Memory B cell (primary cell): Measurements from ENCODE around the gene EP400.

ENCODE experiments used
- ATAC-seq: fragments of 150-1000 bp; cut with Tn5 transposase; 2 replicates; pipeline ENCODE4 v1.10.0; 2021; ENCODE audit warnings: low read depth, mild to moderate bottlenecking, moderate library complexity
- DNase-seq, 2 donors: peaks; one replicate each; pipeline ENCODE4 v3.0.0; 2022; ENCODE audit warnings: low spot score in 2 of 2
- H3K27ac Mint-ChIP-seq: one replicate; pipeline ENCODE4 v1.8.0; 2022; ENCODE audit warnings: mild to moderate bottlenecking, moderate library complexity, mixed read lengths
- H3K27me3 Mint-ChIP-seq: one replicate; pipeline ENCODE4 v1.8.0; 2022; ENCODE audit warnings: mixed read lengths
- H3K36me3 Mint-ChIP-seq: one replicate; pipeline ENCODE4 v1.8.0; 2022; ENCODE audit warnings: mild to moderate bottlenecking, mixed read lengths
- H3K4me1 Mint-ChIP-seq: one replicate; pipeline ENCODE4 v1.8.0; 2022; ENCODE audit warnings: mixed read lengths
- H3K4me3 Mint-ChIP-seq: one replicate; pipeline ENCODE4 v1.8.0; 2022; ENCODE audit warnings: mild to moderate bottlenecking, moderate library complexity, mixed read lengths
- H3K9me3 Mint-ChIP-seq: one replicate; pipeline ENCODE4 v1.8.0; 2022; ENCODE audit warnings: mixed read lengths

The EP400 gene

DNA sequence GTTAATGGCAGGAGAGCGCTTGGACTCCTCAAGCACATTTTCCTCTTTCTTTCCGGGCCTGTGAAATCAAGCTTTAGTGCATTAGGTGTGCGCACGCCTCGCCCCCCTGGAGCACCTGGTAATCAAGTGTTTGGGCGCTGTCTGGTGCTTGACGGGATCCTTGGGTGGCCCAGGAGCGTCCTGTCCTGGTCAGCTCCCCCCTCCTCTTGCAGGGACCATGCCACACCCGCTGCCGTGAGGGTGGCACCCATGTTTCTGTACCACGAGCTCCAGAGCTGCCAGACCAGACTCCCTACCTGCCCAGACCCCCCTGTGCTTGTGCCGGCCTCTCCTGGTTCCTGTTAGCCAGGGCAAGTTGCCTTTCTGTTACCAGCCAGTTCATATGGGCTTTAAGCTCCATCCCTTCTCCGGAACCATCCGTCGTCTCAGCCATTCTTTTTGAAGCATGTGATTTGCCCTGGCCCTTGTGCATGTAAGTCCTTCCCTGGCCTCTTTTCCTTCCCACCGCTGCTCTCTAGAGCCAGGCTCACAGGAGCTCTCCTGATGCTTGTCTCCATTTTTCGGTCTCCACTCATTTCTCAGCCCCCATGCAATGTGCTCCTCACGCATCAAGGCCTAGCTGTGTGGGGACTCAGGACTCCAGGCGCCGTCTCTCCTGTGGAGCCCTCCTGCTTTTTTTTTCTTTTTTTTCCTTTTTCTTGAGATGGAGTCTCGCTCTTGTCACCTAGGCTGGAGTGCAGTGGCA, 66.1 kb downstream of the EP400 start:
- peaks cover 52% of the 10 kb centered on the region for H3K36me3 Mint-ChIP-seq
- H3K4me1 Mint-ChIP-seq, result peaks cover 5% of the 10 kb centered on the region
- DNase-seq, result no peak
- no peaks in the 10 kb centered on the region for H3K9me3 Mint-ChIP-seq
- H3K27ac Mint-ChIP-seq, result no peak overlapping the region
- no peaks in the 10 kb centered on the region for H3K27me3 Mint-ChIP-seq
- ATAC-seq, result no peak
- no peak overlapping the region for H3K4me3 Mint-ChIP-seq

DNA sequence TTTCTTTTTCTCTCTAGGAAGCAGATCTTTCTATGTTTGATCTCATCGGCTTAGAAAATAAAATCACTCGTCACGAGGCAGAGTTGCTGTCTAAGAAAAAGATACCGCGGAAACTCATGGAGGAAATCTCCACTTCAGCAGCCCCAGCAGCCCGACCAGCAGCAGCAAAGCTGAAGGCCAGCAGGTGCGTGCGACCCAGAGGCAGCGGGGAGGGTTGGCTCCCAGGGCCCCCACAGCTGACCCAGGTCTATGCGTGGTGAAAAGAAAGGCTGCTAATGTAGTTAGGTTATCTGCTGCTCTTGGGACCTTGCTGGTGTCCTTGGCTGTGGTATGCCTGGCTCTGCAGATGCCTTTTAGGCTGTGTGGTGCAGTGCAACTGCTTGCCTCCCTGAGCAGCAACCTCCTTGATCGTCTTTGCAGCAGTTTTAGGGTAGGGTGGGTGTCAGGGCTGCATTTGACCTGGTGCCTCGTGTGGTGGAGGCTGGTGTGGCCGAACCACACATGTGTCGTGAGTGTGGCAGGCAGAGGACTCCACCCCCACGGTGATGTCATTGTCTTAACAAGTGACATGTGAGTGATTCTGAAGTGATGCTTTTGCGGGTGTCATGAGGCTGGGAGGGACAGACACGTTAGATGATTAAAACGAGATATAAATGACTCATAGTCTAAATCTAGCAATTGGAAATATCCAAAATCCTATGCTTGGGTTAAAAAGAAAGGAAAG, 68.6 kb downstream of the EP400 start:
- H3K36me3 Mint-ChIP-seq, result peaks cover 49% of the 10 kb centered on the region
- peaks cover 5% of the 10 kb centered on the region for H3K4me1 Mint-ChIP-seq
- H3K27ac Mint-ChIP-seq, result no peak overlapping the region
- DNase-seq (no peak), ATAC-seq (no peak)
- H3K27me3 Mint-ChIP-seq, result no peaks in the 10 kb centered on the region
- H3K4me3 Mint-ChIP-seq, result no peak overlapping the region
- H3K9me3 Mint-ChIP-seq, result no peaks in the 10 kb centered on the region

DNA sequence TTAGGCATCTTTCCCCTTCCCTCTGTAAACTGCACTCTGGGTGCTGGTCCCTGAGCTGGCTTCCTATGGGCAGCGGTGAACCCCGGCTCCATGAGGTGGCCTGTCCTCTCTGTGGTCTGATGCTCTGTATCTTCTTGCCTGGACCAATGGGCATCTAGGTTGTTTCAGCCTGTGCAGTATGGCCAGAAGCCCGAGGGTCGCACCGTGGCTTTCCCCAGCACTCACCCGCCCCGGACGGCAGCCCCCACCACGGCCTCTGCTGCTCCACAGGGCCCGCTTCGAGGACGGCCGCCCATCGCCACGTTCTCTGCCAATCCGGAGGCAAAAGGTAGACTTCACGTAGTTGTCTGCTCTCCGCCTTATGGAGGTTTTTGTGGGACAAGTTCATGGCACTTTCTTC, 70.1 kb downstream of the EP400 start:
- H3K36me3 Mint-ChIP-seq, result peaks cover 46% of the 10 kb centered on the region

DNA sequence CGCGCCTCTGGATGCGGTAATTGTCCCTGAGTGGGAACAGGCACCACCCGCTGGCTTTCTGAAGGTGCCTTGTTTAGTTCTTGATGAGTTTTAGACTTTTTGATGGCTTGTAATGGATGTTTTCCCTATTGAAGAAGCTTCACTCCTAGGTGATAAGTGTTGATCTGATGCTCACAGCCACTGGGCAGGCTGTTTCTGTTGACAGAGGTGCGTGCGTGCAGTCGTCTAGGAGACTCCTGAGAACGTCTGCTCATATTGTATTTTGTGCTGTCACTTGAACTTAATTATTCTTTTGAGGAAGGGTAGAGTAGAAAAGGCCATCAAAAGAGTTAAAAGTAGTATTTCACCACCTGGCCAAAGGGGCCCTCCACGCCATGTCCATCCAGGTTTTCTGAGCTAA, 70.5 kb downstream of the EP400 start:
- H3K4me1 Mint-ChIP-seq, result peaks cover 5% of the 10 kb centered on the region
- H3K27me3 Mint-ChIP-seq, result no peaks in the 10 kb centered on the region
- DNase-seq, result no peak
- no peak overlapping the region for H3K4me3 Mint-ChIP-seq
- H3K27ac Mint-ChIP-seq, result no peak overlapping the region
- peaks cover 47% of the 10 kb centered on the region for H3K36me3 Mint-ChIP-seq
- no peaks in the 10 kb centered on the region for H3K9me3 Mint-ChIP-seq
- no peak for ATAC-seq

More for the DNA sequence above, 70.1 kb downstream of the EP400 start:
- Mint-ChIP-seq H3K27me3 (no peaks in the 10 kb centered on the region), H3K9me3 (no peaks in the 10 kb centered on the region), H3K4me1 (peaks cover 5% of the 10 kb centered on the region), H3K4me3 (no peak overlapping the region), H3K27ac (no peak overlapping the region)
- DNase-seq, result no peak
- no peak for ATAC-seq

DNA sequence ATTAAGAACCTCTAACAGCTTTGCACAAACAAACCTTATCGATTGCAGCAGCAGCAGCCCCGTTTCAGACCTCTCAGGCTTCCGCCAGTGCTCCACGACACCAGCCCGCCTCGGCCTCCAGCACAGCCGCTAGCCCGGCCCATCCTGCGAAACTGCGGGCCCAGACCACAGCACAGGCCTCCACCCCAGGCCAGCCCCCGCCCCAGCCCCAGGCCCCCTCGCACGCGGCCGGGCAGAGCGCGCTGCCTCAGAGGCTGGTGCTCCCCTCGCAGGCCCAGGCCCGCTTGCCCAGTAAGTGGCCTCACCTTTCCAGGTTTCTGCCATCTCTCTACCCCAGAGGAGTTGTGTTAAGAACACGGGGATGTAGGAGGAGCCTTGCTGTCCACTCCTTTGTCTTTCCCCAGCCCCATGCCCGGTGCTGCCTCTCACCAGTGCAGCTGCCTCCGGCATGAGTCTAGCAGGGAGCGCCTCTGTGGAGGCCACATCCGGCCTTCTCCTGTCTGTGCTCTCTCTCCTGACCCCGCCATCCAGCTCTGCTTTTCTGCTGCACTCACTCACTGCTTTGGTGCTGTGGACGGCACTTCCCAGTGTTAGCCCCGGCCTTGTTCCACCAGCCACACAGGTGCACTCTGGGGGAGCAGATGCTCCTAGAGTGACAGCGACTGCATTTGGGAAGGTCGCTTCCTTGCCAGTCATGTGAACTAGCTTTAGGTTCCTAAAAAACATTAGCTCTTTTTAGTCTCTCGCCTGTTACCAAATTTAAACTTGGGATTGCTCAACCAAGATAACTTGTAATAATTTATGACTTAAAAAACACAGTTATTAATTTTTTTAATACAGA, 71.5 kb downstream of the EP400 start:
- Mint-ChIP-seq H3K27ac (no peak overlapping the region), H3K4me3 (no peak overlapping the region), H3K4me1 (peaks cover 5% of the 10 kb centered on the region), H3K36me3 (peaks cover 46% of the 10 kb centered on the region), H3K9me3 (no peaks in the 10 kb centered on the region), H3K27me3 (no peaks in the 10 kb centered on the region)
- ATAC-seq, result no peak
- DNase-seq, result no peak

DNA sequence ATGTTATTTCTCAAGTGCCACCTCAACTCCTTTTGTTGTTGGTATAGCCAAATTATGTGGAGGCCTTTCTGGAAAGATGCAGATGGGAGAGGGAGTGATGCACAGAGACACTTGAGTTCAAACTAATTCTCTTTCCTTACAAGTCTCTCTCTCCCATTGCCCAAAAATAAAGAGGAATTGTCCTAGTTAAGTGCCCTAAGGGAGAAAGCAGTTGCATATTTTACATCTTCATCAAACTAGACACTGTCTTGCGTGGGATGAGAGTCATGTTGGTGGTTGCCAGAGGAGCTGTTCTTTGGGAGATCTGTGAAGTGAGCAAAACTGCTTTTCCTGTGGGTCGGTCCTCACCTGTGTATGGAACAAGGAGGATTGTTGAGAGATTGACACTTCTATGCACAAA, 72.2 kb downstream of the EP400 start:
- peaks cover 44% of the 10 kb centered on the region for H3K36me3 Mint-ChIP-seq
- H3K27ac Mint-ChIP-seq, result no peak overlapping the region
- DNase-seq, result no peak
- no peaks in the 10 kb centered on the region for H3K27me3 Mint-ChIP-seq
- H3K4me3 Mint-ChIP-seq, result no peak overlapping the region
- H3K9me3 Mint-ChIP-seq, result no peaks in the 10 kb centered on the region
- ATAC-seq, result no peak
- H3K4me1 Mint-ChIP-seq, result peaks cover 2% of the 10 kb centered on the region

DNA sequence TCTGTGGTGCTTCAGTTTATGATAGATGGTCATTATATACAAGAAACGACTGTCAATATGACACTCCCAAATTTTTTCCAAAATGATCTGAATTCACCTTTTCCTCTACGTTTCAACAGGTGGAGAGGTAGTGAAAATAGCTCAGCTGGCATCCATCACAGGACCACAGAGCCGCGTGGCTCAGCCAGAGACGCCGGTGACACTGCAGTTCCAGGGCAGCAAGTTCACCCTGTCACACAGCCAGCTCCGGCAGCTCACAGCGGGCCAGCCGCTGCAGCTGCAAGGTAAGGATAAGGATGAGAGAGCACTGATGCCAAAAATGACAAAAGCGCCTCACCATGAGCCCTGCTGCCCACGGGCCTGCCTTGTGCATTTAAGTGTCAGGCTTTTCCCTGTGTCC, 73.9 kb downstream of the EP400 start:
- Mint-ChIP-seq H3K36me3 (peaks cover 42% of the 10 kb centered on the region), H3K9me3 (no peaks in the 10 kb centered on the region), H3K27ac (no peak overlapping the region), H3K4me1 (no peaks in the 10 kb centered on the region), H3K4me3 (no peak overlapping the region), H3K27me3 (no peaks in the 10 kb centered on the region)
- ATAC-seq (no peak), DNase-seq (no peak)

DNA sequence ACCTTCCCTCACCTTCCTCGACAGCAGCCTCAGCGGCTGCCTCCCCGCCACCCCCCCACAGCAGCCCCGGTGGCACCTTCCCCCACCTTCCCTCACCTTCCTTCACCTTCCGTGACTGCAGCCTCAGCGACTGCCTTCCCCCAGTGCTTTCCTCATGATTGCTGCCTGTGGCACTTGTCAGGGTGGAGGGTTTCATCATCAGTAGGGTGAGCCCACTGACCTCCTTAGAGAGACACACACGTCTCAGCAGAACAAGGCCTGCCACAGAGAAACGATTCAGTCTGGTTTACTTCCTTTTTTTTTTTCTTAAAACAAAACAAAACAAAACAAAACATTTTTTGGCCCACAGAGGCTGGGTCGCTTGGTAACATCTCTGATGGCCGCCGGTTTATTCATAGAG, 75.0 kb downstream of the EP400 start:
- peaks cover 37% of the 10 kb centered on the region for H3K36me3 Mint-ChIP-seq
- H3K27me3 Mint-ChIP-seq, result no peaks in the 10 kb centered on the region
- H3K27ac Mint-ChIP-seq, result no peak overlapping the region
- H3K4me1 Mint-ChIP-seq, result no peaks in the 10 kb centered on the region
- H3K4me3 Mint-ChIP-seq, result no peak overlapping the region
- no peak for DNase-seq
- no peak for ATAC-seq
- no peaks in the 10 kb centered on the region for H3K9me3 Mint-ChIP-seq

DNA sequence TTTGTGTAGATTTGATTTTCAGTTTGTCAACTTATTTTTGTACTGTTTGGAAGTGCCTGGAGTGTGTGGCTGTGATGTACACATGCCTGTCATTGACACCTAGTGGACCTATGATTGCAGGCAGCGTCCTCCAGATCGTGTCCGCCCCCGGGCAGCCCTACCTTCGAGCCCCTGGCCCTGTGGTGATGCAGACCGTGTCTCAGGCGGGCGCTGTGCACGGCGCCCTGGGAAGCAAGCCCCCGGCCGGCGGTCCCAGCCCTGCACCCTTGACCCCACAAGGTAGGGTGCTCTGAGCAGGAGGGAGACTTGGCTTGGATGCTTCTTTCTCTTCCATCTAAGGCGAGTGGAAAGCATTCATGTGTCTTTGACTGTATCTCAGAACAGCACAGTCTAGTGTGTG, 75.8 kb downstream of the EP400 start:
- ATAC-seq, result no peak
- Mint-ChIP-seq H3K27me3 (no peaks in the 10 kb centered on the region), H3K9me3 (no peaks in the 10 kb centered on the region), H3K27ac (no peak overlapping the region), H3K4me1 (no peaks in the 10 kb centered on the region), H3K36me3 (peaks cover 32% of the 10 kb centered on the region), H3K4me3 (no peak overlapping the region)
- DNase-seq, result no peak

DNA sequence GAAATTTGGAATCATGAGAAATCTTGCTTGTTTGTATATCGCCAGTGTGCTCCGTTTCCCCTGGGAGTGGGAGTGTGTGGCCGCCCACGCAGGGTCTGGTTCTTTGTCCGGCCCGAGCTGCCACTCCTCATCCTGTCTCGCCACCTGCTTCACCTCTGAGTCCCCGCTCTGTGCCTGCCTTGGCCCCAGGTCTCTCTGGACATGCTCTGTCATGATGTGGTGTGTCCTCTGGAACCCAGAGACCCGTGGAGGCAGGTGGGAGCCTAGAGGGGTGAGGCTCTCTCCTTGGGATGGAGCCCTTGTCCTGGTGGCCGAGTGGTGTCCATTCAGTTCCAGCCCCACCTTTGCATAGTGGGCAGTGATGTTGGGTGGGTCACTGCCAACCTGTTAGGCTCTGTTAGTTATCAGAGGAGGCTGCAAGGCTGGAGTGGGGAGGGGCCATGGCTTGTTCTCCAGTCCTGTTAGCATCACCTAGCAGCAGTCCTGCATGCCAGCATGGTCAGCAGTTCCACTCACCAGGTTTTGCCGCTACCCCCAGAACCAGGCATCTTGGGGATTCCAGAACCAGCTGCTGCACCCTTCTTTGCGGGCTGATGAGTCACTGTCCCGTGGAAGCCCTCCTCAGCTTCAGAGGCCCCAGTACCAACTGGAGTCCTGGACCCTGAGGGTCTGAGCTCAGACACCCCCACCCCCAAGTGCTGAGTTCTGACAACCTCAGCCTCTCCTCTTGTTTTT, 76.5 kb downstream of the EP400 start:
- Mint-ChIP-seq H3K27ac (no peak overlapping the region), H3K36me3 (peaks cover 37% of the 10 kb centered on the region), H3K9me3 (no peaks in the 10 kb centered on the region), H3K4me3 (no peak overlapping the region), H3K27me3 (no peaks in the 10 kb centered on the region), H3K4me1 (no peaks in the 10 kb centered on the region)
- no peak for ATAC-seq
- no peak for DNase-seq

DNA sequence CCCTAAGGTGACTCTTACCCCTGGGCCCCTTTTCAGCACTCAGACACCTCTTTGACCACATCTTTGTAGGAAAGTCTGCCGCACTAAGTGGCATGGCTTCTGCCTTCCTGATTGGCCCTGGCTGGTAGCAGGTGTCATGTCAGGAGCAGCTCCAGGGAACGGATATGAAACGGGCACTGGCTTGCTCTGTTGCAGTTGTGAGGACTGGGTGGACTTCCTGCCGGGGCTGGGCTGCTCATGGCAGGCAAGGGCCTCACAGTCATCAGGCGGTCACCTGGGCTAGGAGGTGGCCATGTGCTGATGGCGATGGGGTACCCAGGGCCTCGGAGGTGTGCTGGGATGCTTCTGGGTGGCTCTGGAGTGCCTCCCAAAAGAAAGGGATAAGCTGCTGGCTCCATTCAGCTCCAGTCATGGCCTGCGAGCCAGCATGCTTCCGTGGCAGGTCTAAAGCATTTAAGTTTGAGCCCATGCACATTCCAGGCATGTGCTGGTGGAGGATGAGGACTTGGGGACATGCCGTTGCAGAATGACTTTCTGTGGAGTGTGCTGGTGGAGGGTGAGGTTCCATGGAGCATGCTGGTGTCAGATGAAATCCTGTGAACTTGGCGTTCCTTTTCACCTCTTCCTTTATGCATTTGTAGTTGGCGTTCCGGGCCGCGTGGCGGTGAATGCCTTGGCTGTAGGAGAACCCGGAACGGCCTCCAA, 77.2 kb downstream of the EP400 start:
- H3K4me3 Mint-ChIP-seq, result no peak overlapping the region
- no peaks in the 10 kb centered on the region for H3K27me3 Mint-ChIP-seq
- H3K9me3 Mint-ChIP-seq, result no peaks in the 10 kb centered on the region
- DNase-seq (no peak), ATAC-seq (no peak)
- H3K36me3 Mint-ChIP-seq, result peaks cover 37% of the 10 kb centered on the region
- H3K4me1 Mint-ChIP-seq, result no peaks in the 10 kb centered on the region
- H3K27ac Mint-ChIP-seq, result no peak overlapping the region

DNA sequence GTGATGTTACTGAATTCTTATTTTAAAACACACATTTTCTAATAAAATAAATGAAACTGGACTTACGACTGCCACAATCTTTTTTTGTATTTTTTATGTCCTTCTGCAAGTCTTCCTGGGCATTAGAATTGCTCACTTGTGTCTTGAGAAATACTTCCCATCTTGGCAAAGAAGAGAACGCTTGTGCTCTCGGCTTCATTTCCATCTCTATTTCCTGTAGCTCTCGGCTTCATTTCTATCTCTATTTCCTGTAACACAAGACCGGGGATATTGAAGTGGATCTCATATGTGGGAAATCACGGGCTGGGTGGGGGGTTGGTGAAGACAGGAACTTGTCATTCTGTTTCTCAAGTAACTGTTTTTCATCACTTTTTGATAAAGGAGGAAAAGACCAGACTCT, 77.9 kb downstream of the EP400 start:
- Mint-ChIP-seq H3K36me3 (peaks cover 35% of the 10 kb centered on the region), H3K4me3 (no peak overlapping the region), H3K27ac (no peak overlapping the region), H3K27me3 (no peaks in the 10 kb centered on the region), H3K9me3 (no peaks in the 10 kb centered on the region), H3K4me1 (no peaks in the 10 kb centered on the region)
- DNase-seq (no peak), ATAC-seq (no peak)

DNA sequence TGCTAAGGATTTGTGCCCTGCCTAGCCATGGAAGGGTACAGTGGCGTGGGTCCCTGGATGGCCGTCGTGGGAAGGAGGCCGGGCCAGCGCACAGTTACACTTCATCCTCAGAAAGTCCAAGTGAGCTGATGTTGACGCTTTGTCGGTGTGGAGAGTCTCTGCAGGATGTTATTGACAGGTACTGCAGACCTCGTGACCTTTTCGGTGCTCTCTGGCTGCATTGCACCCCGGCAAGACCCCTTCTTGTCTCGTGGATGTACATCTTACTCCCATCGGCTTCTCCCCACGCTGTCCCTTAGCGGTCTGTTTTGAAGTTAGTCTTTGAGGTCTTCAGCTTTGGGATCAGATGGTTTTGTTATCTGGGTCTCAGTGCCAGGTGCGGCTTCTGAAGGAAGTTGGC, 78.4 kb downstream of the EP400 start:
- no peaks in the 10 kb centered on the region for H3K9me3 Mint-ChIP-seq
- H3K36me3 Mint-ChIP-seq, result peaks cover 35% of the 10 kb centered on the region
- no peak for DNase-seq
- no peaks in the 10 kb centered on the region for H3K27me3 Mint-ChIP-seq
- ATAC-seq, result no peak
- H3K27ac Mint-ChIP-seq, result no peak overlapping the region
- H3K4me3 Mint-ChIP-seq, result no peak overlapping the region
- no peaks in the 10 kb centered on the region for H3K4me1 Mint-ChIP-seq
